COLO829 (cell line): ENCODE results near the gene TARS3.
A peak's percentile ranks its signal among the peaks of the same experiment; 100 is the strongest.
"Not testable (repeated sequence)": the region's sequence is repeated elsewhere in the genome, so short reads cannot be mapped to it uniquely, and the experiment has no call there.

ENCODE experiments used
- DNase-seq: peaks from one replicate; pipeline ENCODE4 v3.0.0; 2012; ENCODE audit warnings: low spot score

TARS3 gene

DNA sequence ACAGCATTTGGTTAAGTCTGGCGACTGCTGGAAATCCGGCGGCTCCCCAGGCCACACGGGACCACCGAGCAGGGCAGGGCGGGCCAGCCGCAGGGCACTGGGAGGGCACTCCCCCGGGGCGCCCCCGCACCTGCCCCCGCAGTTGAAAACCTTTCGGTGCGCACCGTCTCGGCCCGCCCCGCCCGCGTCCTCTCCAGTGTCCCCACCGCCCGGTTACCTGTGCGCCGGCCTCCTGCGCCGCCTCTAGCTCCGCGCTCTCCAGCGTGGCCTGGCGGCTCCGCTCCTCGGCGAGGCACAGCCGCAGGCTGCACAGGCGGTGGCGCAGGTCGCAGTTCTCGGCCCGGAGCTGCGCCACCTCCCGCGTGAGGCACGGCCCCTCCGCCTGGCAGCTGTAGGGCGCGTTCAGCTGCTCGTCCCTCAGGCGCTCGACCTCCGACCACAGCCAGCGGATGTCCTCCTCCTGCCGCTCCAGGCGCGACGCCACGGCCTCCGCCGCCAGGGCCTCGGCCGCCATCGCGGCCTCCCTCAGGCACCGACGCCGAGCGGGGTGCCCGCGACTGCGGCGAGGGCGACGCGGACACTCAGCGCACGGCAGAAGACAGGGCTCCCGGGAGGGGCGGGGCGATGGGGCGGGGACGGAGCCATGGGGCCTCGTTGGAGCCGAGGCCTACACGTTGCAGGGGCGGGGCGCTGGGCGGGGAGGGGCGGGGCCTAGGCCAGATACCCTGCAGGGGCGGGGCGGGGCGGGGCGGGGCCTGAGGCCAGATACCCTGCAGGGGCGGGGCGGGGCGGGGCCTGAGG is at the start of gene TARS3:
Gene TARS3, minus strand, starts transcription at position 600 of the 801 bp plus-strand sequence. Its CDS starts 86 bp downstream, at position 514.
- peak; percentile 96 for DNase-seq

DNA sequence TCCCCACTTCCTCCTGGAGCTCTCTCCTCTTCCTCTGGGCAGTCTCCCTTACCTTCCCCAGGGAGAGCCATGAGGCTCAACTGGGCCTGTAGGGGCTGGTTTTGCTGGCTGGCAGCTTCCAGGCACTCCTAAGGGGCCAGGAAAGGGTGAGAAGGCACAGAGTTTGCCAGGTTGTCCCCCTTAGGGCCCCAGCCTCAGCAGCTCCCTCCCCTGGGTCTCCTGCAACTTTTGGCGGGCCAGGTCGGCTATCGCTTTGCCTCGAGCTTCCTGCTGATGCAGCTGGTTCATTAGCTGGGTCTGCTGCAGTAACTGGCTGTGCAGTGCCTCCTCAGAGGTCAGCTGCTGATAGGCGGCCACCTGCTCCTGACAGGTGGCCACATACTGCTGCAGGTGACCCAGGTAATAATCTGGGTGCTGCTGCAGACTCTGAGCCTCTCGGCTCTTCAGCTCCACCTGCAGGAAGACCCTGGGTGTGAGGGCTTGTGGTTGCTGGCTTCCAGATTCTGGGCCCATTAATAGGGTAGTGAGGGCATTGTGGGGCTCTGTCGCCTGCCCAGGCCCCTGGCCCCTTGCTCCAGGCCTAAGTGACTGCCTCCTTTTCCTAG is 49.3 kb upstream of the TARS3 start:
- no peak for DNase-seq

DNA sequence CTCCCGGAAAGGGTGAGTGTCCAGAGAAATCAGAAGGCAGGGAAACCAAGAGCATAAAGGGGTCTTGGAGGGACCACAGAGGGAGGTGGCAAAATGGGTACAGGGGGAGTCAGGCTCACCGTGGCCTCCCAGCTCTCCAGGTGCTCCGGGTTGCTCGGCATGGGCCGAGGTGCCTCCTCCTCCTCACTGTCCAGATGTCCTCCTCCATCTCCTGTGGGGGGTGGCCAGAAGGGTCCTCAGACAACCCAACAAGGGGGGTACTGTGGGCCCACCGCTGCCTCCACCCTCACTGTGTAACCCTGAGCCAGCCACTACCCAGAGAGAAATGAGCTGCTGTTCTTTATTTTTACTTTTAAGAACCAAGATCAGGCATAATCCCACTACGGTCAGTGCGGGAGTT is 48.6 kb upstream of the TARS3 start:
- DNase-seq: no peak

DNA sequence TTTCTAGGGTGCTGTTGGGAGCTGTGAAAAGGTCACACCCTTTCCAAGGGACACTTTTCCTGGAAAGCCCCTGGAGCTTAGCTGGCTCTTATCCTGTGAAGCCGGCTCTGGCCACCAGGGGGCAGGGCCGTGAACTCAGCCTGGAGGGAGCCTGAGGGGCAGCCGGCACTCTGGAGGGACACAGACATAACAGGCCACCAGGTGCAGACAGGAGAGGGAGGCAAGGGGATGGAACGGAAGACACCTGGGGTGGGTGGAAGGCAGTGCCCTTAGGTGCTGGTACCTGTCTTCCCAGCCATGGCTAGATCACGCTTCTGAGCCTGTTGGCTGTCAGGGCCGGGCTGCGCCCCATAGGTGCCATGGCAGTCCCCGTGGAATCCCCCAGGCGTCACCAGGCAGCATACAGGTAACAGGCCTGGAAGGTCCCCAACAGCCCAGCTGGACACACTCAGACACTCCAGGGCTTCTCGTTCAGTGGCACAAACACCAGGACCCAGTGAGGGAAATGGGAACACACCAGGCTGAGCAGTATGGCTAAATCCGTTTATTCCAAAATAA is 42.9 kb upstream of the TARS3 start:
- DNase-seq: not testable (repeated sequence)

DNA sequence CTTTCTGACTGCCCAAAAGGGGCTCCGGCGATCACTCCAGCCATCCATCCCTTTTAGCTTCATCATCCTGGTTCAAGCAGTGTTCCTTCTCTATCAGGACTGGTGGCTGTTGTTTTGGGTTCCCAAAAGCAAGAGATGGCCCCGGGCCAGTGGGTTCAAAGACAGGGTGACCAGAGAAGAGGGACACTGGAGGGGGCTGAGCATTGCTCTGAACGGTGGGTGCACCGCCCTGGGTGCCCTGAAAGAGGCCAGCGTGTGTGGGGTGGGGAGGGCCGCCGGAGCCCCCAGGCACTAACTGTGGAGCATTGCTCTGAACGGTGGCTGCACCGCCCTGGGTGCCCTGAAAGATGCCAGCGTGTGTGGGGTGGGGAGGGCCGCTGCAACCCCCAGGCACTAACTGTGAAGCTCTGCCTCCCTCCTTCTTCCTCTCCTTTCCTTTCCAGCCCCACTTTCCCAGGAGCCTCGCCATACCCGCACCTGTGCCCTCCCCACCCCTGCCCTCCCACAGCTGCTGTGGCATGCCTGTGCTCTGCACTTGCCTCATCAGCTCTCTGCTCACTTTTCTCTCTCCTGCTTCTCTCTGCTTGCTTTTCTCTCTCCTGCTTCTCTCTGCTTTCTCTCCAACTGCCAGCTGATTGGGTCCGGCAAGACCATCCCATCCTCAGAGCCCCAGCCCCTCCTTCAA is 41.6 kb upstream of the TARS3 start:
- no peak for DNase-seq

DNA sequence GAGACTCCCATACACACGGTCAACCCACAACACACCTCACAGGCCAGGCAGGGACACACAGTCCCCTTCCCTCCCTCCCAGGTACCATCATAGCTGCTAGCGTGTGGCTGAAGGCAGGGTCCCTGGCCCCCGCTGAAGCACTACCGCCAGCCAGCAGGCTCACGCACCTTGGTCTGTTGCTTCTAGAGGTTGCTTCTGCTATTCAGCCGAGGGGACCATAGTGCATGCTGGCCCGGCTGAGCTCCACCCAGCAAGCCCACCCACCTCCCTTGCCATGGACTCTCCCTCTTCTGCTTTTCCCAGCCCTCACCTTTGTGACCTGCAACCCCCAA is 41.0 kb upstream of the TARS3 start:
- not testable (repeated sequence) for DNase-seq

DNA sequence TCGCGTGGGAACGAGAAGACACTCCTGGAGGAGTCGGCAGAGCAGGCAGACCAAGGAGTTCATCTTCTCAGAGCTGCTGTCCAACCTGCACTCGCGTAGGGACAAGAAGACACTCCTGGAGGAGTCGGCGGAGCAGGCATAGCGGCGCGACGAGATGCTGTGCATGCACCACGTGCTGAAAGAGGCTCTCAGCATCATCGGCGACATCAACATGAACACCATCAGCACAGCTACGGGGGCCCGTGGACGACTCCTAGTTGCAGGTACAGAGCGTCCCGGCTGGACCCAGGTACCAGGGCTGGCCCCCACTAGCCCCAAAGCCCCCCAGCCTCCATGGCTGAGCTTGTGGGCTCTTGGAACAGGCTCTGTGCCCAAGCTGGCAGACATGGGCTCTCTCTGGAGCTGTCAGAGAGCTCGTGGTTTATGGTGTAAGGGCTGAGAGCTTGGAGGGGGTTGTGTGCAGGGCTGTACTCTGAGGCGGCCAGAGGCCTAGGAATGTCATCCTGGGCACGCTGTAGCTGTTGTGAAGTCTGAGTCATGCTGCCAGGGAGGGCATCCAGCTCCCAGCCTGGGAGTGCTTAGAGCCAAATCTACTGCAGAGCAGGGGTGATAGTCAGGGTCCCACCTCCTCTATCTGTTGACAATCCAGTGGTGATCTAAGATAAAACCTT is 40.5 kb upstream of the TARS3 start:
- DNase-seq: not testable (repeated sequence)

DNA sequence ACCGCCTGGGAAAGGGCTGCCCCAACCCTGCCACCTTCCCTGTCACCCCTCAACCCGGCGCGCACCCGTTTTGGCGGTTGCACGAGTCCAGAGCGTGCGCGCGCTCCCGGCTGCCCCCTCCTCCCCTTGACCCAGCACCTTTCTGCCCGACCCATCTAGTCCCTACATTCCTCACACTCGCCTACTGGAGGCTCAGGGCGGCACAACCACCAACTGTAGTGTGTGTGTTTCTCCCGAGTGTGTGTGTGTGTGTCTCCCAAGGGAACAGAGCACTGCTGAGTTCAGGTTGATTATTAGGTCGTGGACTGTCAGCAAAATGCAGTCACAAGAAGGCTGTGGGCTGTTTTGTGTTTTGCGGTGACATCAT is 22.4 kb upstream of the TARS3 start:
- DNase-seq: not testable (repeated sequence)

GRCh38 chr15:101734837-101735236 is 10.6 kb upstream of the TARS3 start:
- DNase-seq: not testable (repeated sequence)

DNA sequence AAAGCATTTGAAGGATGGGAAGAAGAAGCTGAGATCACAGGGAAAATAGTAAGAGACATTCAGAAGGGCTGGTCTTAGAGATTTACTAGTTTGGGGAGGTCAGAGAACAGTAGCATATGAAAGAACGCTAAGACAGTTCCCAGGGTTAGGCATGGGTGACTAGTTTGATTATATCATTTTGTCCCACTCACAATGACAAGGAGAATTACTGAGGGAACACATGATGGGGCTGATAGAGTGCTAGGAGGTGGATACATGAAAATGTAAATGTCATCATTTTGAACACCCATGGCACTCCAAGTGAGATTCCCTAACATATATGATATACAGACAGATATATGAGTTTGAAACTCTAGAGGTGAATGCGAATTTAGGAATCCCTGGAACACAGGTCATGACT is 9.3 kb upstream of the TARS3 start:
- DNase-seq: no peak

GRCh38 chr15:101732772-101733171 is 8.5 kb upstream of the TARS3 start:
- DNase-seq: no peak

GRCh38 chr15:101731746-101732145 is 7.5 kb upstream of the TARS3 start:
- no peak for DNase-seq

GRCh38 chr15:101727186-101727585 is 2.9 kb upstream of the TARS3 start:
- DNase-seq: no peak

DNA sequence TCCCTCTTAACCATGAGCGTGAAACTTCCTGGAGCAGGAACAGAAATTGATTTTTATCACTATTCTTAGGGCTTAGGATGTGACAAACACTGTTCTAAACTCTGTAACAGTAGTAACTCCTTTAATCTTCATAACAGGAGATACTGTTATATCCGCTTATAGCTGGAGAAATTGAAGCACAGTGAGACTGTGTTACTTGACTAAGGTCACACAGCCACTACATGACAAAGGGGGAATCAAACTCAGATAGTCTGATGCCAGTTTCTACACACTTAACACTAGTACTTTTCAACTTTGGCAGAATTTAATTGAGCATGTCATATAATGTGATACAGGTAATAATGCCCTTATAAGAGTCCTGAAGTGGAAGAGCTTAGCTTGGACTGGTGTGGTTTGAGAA is 800 bp upstream of the TARS3 start:
- no peak for DNase-seq

DNA sequence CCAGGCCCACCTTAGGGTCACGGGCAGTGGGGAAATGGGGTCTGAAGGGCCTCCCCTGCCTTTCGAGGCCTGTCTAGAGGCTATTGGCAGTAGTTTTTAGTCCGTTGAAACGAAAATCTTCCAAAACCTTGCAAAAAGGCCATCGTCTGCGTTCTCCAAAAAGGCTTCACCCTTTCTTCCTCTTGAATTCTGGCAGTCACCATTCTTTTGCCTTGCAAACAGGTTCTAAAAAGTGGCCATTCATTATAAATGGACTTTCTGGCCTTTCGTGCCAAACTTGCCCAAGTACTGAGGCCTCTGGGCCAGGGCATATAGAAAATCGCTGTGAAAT is 367 bp upstream of the TARS3 start:
- DNase-seq: no peak

DNA sequence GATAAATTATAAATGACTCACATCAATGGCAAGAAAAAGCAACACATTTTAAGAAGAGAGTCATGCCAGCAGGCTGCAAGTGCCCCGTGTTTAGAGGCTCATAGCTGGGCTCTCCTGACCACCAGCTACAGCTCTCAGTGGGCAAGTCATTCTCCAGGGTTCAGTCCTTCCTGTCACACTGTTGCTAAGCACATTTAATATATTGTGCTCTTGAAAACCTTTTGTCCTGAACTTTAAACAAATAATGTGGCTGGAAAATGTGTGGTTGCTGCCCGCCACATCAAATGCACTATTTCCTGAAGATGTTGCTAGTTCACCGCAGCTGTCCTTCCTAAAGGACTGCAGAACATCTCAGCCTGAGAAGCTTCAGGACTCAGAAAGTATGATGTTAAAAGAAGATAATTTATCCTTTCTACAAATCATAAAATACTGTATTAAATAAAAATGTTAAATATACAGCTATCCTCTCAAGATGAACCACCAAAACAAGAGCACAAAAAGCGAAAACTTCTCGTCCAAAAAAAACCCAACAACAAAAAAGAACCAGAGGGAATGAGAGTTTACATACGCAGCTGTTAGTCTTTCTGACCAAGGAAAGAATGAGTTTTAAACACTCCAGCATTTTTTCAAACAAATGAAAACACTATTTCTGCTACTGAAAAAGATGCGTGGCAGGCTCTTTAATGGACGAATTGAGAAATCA is 951 bp downstream of the TARS3 start:
- DNase-seq: no peak

GRCh38 chr15:101718896-101719295 is 5.4 kb downstream of the TARS3 start:
- DNase-seq: no peak

GRCh38 chr15:101712078-101712477 is 12.2 kb downstream of the TARS3 start:
- DNase-seq: no peak

DNA sequence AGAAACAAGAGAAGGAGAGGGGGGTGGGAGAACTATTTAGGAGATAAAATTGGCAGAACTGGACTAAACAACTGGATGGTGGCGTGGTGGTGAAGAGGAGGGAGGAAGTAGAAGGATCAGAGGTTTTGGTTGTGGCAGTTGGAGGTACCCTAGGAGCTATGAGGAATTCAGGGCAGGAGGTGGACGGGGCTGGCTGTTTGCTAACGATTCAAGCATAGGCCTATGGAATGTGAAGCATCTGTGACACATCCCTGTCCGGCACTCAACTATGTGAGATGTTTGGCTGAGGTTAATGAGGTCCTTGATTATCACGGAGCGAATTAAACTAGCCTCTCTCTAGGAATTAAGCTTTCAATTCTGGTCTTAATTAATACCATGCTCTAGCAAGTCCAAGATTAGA is 13.5 kb downstream of the TARS3 start:
- no peak for DNase-seq

DNA sequence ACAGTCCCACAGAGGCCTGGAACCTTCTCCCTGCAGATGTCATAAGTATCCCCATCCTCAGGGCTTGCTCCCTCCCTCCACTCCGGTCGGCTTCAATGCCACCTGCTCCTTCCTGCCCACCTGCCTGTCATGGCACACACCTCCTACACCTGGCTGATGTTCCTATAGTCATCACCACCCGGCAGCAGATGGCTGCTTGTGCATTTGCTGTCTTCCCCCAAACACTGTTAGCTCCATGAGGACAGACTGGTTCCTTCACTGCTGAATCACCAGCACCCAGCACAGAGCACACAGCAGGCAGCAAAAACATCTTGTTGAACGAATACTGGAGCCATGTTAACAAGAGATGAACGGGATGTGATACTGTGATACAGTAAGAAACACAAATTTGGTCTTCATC is 14.8 kb downstream of the TARS3 start:
- no peak for DNase-seq

GRCh38 chr15:101707983-101708382 is 16.3 kb downstream of the TARS3 start:
- no peak for DNase-seq

DNA sequence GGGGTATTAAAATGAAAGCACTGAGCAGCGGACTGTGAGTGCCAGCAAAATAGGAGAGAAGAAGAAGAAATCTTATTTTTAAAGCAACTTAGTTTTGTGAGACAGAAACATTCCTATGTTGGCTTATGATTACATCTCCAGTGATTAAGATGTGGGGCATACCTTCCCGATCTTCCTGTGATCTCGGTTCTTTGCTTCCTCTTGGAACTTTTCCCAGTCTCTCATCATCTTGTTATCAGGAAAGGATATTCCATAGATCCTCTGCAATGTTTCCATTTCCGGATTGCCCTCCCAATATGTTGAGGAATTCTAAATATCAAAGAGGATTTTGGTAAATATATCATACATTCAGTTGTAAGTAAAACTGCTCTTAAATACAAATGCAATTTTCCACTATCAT is 22.2 kb downstream of the TARS3 start:
- no peak for DNase-seq
